PFSK-1 (cell line): ENCODE measurements around the gene CEP43.

Experiments used
- FOXP2 ChIP-seq: optimal IDR thresholded peaks from 2 replicates; pipeline ENCODE3; 2011; ENCODE audit warnings: borderline replicate concordance, control low read depth, inconsistent platforms; ENCODE audit not compliant: insufficient read depth; ENCODE audit errors: extremely low read length, extremely low read depth
- TAF1 ChIP-seq: IDR thresholded peaks from 2 replicates; pipeline ENCODE4 v1.6.1; 2012; ENCODE audit warnings: low read length, control low read depth, borderline replicate concordance; ENCODE audit not compliant: insufficient read depth

GRCh38 chr6:166952121-166952520 lies 47.1 kb upstream of the CEP43 start:
- TF ChIP-seq FOXP2, result no peak
- TF ChIP-seq TAF1, result no peak
